GM23338 (cell line): ENCODE data around the gene HACD1. TPM values are rescaled to one million over a fixed set of nuclear protein-coding genes. Genes with fewer than 3 reads are reported as not detected.

Source experiments
- ATAC-seq: fragments of 200-7000 bp; cut with Tn5 transposase; 3 replicates; pipeline ENCODE4 v1.9.1; 2020
- DNase-seq: peaks from one replicate; pipeline ENCODE4 v3.0.0-alpha.2; 2015; ENCODE audit warnings: low spot score
- H2AFZ ChIP-seq: fragments of 200-600 bp; sonication (generic); 2 replicates; pipeline ENCODE4 v1.8.0; 2016; ENCODE audit warnings: antibody characterized with exemption, mild to moderate bottlenecking, moderate library complexity
- H3F3A ChIP-seq: fragments of 200-600 bp; sonication (generic); replicated peaks from 2 replicates; pipeline ENCODE4 v1.8.0; 2017; ENCODE audit warnings: antibody characterized with exemption, mixed run types, low read depth
- H3K27ac ChIP-seq: fragments of 200-600 bp; sonication (generic); 2 replicates; pipeline ENCODE4 v1.6.1; 2016; ENCODE audit warnings: low read depth
- H3K27me3 ChIP-seq: fragments of 200-600 bp; sonication (generic); 2 replicates; pipeline ENCODE4 v1.8.0; 2016; ENCODE audit warnings: mild to moderate bottlenecking, mixed run types, moderate library complexity; ENCODE audit not compliant: insufficient read depth
- H3K36me3 ChIP-seq: fragments of 200-600 bp; sonication (generic); 2 replicates; pipeline ENCODE4 v1.8.0; 2016; ENCODE audit warnings: mild to moderate bottlenecking; ENCODE audit not compliant: insufficient read depth
- H3K4me1 ChIP-seq: fragments of 200-600 bp; sonication (generic); 2 replicates; pipeline ENCODE4 v1.8.0; 2016; ENCODE audit warnings: mild to moderate bottlenecking, moderate library complexity; ENCODE audit not compliant: insufficient read depth
- H3K4me2 ChIP-seq: fragments of 200-600 bp; sonication (generic); 2 replicates; pipeline ENCODE4 v1.7.1; 2017; ENCODE audit warnings: mixed run types
- H3K4me3 ChIP-seq: fragments of 200-600 bp; sonication (generic); 2 replicates; pipeline ENCODE4 v1.6.1; 2016; ENCODE audit warnings: mixed run types
- H3K79me2 ChIP-seq: fragments of 200-600 bp; sonication (generic); replicated peaks from 2 replicates; pipeline ENCODE4 v1.8.0; 2017; ENCODE audit warnings: mild to moderate bottlenecking; ENCODE audit not compliant: insufficient read depth
- H3K9me2 ChIP-seq: fragments of 200-600 bp; sonication (generic); 2 replicates; pipeline ENCODE4 v1.8.0; 2017; ENCODE audit not compliant: insufficient read depth
- H4K20me1 ChIP-seq: fragments of 200-600 bp; sonication (generic); replicated peaks from 2 replicates; pipeline ENCODE4 v1.8.0; 2017; ENCODE audit warnings: mild to moderate bottlenecking; ENCODE audit not compliant: insufficient read depth
- H3K27ac Mint-ChIP-seq: 2 replicates; pipeline ENCODE4 v1.8.0; 2020; ENCODE audit warnings: inconsistent platforms, mild to moderate bottlenecking, moderate library complexity, mixed read lengths
- H3K27me3 Mint-ChIP-seq: 3 replicates; pipeline ENCODE4 v1.8.0; 2022; ENCODE audit warnings: low read depth, mild to moderate bottlenecking, moderate library complexity, mixed read lengths, inconsistent platforms; ENCODE audit not compliant: insufficient read depth, poor library complexity
- H3K36me3 Mint-ChIP-seq: 3 replicates; pipeline ENCODE4 v1.8.0; 2021; ENCODE audit warnings: low read depth, mild to moderate bottlenecking, inconsistent platforms, moderate library complexity, mixed read lengths
- H3K4me1 Mint-ChIP-seq: 3 replicates; pipeline ENCODE4 v1.8.0; 2020; ENCODE audit warnings: mild to moderate bottlenecking, inconsistent platforms, mixed read lengths
- H3K4me3 Mint-ChIP-seq: 3 replicates; pipeline ENCODE4 v1.8.0; 2021; ENCODE audit warnings: moderate library complexity, mild to moderate bottlenecking, inconsistent platforms, mixed read lengths
- H3K9me3 Mint-ChIP-seq: 3 replicates; pipeline ENCODE4 v1.8.0; 2020; ENCODE audit warnings: moderate library complexity, mild to moderate bottlenecking, inconsistent platforms, mixed read lengths
- CREB1 ChIP-seq: fragments of 250-450 bp; sonication (Bioruptor Pico); IDR thresholded peaks from 2 replicates; pipeline ENCODE4 v1.5.0; 2020; ENCODE audit warnings: low read depth, mild to moderate bottlenecking, moderate library complexity
- polyA plus RNA-seq: library from polyadenylated mRNA; unstranded; fragments of >200 nt; fragmentation: Nextera tagmentation; extraction: Ambion mirVana; gene quantifications from 2 replicates; pipeline ENCODE4 v1.2.1, GENCODE V29; 2016
- total RNA-seq: library from RNA; depleted of rRNA; stranded (reverse); fragments of >200 nt; shearing (Covaris generic); gene quantifications from 2 replicates; pipeline ENCODE4 v1.2.3, GENCODE V29; 2014
- TF ChIP-seq, protein P1 (sequence below): IDR thresholded peaks from one replicate; pipeline ENCODE4 v1.6.1; 2018; ENCODE audit warnings: antibody characterized with exemption; ENCODE audit not compliant: unreplicated experiment
- TF ChIP-seq, protein P2 (sequence below), 2 experiments: fragments of 200-600 bp in 1 of 2; sonication (generic) in 1 of 2; conservative IDR thresholded peaks; 2 replicates each; pipeline versions ENCODE4 v1.5.1 to v1.6.1; 2016 to 2017; ENCODE audit warnings: antibody characterized with exemption in 2 of 2, low read depth in 2 of 2, mild to moderate bottlenecking in 2 of 2, moderate library complexity in 1 of 2
- TF ChIP-seq, protein P3 (sequence below): IDR thresholded peaks from 2 replicates; pipeline ENCODE4 v1.6.1; 2016; ENCODE audit warnings: antibody characterized with exemption
- TF ChIP-seq, protein P4 (sequence below): fragments of 250-450 bp; sonication (Bioruptor Pico); IDR thresholded peaks from 2 replicates; pipeline ENCODE4 v1.5.0; 2020; ENCODE audit warnings: mild to moderate bottlenecking, moderate library complexity

The HACD1 gene
- total and polyA plus RNA-seq, 2 experiments from 2014 or later: 32.2 to 66.2 TPM

DNA sequence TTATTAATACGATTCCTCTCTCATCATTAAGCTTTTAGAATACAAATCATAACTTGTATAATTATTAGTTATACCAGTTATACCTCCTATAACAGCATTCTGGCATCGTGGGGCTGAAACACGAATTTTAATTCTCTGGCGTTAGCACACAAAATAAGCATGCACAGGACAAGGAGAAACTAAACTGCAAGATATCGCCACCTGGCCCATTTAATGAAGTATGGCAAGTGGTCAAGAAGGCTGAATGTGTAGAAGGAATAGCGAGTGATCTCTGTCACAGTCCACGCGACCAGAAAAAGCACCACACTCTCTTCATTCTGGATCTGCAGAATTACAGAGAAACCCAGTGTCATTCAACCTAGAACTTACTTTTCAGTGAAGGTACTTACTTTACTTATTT is 18.1 kb downstream of the HACD1 start:
- ATAC-seq: peak; percentile 50
- no peaks in the 10 kb centered on the region for H3K36me3 Mint-ChIP-seq

More for the DNA sequence above, 18.1 kb downstream of the HACD1 start:
- H3K4me1 ChIP-seq: no peaks in the 10 kb centered on the region
- Mint-ChIP-seq H3K4me1 (no peaks in the 10 kb centered on the region), H3K27ac (no peak overlapping the region), H3K4me3 (no peak overlapping the region), H3K27me3 (peaks cover 2% of the 10 kb centered on the region), H3K9me3 (no peaks in the 10 kb centered on the region; the same call in 2 of the 3 replicates)
- no peak overlapping the region for H3K4me3 ChIP-seq
- no peaks in the 10 kb centered on the region for H4K20me1 ChIP-seq
- TF ChIP-seq, protein P1, sequence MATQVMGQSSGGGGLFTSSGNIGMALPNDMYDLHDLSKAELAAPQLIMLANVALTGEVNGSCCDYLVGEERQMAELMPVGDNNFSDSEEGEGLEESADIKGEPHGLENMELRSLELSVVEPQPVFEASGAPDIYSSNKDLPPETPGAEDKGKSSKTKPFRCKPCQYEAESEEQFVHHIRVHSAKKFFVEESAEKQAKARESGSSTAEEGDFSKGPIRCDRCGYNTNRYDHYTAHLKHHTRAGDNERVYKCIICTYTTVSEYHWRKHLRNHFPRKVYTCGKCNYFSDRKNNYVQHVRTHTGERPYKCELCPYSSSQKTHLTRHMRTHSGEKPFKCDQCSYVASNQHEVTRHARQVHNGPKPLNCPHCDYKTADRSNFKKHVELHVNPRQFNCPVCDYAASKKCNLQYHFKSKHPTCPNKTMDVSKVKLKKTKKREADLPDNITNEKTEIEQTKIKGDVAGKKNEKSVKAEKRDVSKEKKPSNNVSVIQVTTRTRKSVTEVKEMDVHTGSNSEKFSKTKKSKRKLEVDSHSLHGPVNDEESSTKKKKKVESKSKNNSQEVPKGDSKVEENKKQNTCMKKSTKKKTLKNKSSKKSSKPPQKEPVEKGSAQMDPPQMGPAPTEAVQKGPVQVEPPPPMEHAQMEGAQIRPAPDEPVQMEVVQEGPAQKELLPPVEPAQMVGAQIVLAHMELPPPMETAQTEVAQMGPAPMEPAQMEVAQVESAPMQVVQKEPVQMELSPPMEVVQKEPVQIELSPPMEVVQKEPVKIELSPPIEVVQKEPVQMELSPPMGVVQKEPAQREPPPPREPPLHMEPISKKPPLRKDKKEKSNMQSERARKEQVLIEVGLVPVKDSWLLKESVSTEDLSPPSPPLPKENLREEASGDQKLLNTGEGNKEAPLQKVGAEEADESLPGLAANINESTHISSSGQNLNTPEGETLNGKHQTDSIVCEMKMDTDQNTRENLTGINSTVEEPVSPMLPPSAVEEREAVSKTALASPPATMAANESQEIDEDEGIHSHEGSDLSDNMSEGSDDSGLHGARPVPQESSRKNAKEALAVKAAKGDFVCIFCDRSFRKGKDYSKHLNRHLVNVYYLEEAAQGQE: no peak
- TF ChIP-seq, protein P2, sequence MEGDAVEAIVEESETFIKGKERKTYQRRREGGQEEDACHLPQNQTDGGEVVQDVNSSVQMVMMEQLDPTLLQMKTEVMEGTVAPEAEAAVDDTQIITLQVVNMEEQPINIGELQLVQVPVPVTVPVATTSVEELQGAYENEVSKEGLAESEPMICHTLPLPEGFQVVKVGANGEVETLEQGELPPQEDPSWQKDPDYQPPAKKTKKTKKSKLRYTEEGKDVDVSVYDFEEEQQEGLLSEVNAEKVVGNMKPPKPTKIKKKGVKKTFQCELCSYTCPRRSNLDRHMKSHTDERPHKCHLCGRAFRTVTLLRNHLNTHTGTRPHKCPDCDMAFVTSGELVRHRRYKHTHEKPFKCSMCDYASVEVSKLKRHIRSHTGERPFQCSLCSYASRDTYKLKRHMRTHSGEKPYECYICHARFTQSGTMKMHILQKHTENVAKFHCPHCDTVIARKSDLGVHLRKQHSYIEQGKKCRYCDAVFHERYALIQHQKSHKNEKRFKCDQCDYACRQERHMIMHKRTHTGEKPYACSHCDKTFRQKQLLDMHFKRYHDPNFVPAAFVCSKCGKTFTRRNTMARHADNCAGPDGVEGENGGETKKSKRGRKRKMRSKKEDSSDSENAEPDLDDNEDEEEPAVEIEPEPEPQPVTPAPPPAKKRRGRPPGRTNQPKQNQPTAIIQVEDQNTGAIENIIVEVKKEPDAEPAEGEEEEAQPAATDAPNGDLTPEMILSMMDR (conservative IDR thresholded peaks at IDR 0.05; ENCODE audit: low read depth in 2 of 2): peak; percentile 52 to 70
- no peak for TF ChIP-seq CREB1 (CRISPR knock-in tag)
- TF ChIP-seq, protein P3, sequence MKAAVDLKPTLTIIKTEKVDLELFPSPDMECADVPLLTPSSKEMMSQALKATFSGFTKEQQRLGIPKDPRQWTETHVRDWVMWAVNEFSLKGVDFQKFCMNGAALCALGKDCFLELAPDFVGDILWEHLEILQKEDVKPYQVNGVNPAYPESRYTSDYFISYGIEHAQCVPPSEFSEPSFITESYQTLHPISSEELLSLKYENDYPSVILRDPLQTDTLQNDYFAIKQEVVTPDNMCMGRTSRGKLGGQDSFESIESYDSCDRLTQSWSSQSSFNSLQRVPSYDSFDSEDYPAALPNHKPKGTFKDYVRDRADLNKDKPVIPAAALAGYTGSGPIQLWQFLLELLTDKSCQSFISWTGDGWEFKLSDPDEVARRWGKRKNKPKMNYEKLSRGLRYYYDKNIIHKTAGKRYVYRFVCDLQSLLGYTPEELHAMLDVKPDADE: no peak
- TF ChIP-seq, protein P4, sequence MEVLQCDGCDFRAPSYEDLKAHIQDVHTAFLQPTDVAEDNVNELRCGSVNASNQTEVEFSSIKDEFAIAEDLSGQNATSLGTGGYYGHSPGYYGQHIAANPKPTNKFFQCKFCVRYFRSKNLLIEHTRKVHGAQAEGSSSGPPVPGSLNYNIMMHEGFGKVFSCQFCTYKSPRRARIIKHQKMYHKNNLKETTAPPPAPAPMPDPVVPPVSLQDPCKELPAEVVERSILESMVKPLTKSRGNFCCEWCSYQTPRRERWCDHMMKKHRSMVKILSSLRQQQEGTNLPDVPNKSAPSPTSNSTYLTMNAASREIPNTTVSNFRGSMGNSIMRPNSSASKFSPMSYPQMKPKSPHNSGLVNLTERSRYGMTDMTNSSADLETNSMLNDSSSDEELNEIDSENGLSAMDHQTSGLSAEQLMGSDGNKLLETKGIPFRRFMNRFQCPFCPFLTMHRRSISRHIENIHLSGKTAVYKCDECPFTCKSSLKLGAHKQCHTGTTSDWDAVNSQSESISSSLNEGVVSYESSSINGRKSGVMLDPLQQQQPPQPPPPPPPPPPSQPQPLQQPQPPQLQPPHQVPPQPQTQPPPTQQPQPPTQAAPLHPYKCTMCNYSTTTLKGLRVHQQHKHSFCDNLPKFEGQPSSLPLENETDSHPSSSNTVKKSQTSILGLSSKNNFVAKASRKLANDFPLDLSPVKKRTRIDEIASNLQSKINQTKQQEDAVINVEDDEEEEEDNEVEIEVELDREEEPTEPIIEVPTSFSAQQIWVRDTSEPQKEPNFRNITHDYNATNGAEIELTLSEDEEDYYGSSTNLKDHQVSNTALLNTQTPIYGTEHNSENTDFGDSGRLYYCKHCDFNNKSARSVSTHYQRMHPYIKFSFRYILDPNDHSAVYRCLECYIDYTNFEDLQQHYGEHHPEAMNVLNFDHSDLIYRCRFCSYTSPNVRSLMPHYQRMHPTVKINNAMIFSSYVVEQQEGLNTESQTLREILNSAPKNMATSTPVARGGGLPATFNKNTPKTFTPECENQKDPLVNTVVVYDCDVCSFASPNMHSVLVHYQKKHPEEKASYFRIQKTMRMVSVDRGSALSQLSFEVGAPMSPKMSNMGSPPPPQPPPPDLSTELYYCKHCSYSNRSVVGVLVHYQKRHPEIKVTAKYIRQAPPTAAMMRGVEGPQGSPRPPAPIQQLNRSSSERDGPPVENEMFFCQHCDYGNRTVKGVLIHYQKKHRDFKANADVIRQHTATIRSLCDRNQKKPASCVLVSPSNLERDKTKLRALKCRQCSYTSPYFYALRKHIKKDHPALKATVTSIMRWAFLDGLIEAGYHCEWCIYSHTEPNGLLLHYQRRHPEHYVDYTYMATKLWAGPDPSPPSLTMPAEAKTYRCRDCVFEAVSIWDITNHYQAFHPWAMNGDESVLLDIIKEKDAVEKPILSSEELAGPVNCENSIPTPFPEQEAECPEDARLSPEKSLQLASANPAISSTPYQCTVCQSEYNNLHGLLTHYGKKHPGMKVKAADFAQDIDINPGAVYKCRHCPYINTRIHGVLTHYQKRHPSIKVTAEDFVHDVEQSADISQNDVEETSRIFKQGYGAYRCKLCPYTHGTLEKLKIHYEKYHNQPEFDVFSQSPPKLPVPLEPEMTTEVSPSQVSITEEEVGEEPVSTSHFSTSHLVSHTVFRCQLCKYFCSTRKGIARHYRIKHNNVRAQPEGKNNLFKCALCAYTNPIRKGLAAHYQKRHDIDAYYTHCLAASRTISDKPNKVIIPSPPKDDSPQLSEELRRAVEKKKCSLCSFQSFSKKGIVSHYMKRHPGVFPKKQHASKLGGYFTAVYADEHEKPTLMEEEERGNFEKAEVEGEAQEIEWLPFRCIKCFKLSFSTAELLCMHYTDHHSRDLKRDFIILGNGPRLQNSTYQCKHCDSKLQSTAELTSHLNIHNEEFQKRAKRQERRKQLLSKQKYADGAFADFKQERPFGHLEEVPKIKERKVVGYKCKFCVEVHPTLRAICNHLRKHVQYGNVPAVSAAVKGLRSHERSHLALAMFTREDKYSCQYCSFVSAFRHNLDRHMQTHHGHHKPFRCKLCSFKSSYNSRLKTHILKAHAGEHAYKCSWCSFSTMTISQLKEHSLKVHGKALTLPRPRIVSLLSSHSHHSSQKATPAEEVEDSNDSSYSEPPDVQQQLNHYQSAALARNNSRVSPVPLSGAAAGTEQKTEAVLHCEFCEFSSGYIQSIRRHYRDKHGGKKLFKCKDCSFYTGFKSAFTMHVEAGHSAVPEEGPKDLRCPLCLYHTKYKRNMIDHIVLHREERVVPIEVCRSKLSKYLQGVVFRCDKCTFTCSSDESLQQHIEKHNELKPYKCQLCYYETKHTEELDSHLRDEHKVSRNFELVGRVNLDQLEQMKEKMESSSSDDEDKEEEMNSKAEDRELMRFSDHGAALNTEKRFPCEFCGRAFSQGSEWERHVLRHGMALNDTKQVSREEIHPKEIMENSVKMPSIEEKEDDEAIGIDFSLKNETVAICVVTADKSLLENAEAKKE (CRISPR knock-in tag): no peak
- no peak overlapping the region for H3K27ac ChIP-seq
- no peak overlapping the region for H2AFZ ChIP-seq
- H3K27me3 ChIP-seq: no peaks in the 10 kb centered on the region
- no peaks in the 10 kb centered on the region for H3K36me3 ChIP-seq
- H3K4me2 ChIP-seq: no peak overlapping the region
- peak; percentile 64 for DNase-seq
- no peaks in the 10 kb centered on the region for H3F3A ChIP-seq
- H3K9me2 ChIP-seq: no peaks in the 10 kb centered on the region
- no peaks in the 10 kb centered on the region for H3K79me2 ChIP-seq
